Measurements from ENCODE around the gene IFITM5.
A peak's percentile ranks its signal among the peaks of the same experiment; 100 is the strongest.
"Not testable (repeated sequence)": the region's sequence is repeated elsewhere in the genome, so short reads cannot be mapped to it uniquely, and the experiment has no call there.

Gene IFITM5

DNA sequence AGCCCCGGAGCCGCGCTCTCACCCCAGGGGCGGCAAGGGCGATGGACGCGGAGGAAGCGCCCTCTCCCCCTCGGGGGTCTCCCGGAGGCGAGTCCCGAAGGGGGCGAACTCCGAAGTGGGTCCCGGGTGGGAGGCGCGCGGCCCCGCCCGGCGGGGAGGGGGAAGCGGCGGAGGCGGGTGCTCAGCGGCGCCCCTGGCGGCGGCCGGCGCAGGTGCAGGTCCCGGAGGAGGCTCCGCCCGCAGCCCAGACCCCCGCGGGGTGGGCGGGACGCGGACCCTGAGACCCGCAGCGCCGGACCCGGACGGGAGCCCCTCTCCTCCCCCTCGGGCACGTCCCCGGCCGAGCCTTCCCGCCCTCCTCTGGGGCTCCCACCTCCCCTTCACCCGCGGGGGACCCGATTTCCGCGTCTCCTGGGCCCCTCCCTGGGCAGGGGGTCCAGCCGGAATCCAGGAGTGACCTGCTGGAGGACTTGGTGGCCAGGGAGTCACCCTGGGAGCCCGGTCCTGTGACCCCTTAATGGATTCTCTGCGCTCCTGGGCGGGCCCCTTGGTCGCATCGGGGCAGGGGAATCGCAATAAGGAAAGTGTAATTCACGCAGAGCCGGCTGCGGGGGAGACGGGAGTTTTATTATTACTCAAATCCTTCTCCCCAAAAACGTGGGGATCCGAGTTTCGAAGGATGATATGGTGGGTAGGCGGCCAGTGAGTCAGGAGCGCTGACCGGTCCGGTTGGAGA, 11.9 kb upstream of the IFITM5 start:
- not testable (repeated sequence) for DNase-seq

DNA sequence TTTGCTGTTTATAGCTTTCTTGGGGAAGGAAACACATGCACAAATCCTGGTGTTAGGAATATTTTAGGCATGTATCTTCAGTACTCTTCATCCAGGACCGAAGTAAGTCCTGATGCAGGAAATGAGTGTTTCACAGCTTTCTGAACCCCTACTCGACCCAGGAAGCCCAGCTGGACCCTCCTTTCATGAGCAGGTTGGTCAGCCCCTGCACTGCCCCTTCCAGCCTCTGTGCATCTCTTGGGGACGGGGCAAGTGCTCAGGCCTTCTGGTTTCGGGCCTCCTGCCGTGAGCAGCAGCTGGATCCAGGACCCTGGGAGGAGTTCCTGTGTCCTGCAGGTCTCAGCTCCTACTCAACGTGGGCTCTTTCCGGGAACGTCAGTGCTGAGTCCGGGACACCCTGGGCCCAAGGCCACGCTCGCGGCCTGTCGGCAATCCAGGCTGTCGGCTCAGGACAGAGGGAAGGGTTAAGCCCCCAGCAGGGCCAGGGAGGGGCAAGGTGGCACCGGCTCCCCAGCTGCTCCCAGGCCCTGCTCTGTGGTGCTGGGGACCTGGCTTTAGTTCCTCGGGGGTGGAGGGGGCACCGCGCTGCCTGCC, 10.8 kb upstream of the IFITM5 start:
- not testable (repeated sequence) for DNase-seq

DNA sequence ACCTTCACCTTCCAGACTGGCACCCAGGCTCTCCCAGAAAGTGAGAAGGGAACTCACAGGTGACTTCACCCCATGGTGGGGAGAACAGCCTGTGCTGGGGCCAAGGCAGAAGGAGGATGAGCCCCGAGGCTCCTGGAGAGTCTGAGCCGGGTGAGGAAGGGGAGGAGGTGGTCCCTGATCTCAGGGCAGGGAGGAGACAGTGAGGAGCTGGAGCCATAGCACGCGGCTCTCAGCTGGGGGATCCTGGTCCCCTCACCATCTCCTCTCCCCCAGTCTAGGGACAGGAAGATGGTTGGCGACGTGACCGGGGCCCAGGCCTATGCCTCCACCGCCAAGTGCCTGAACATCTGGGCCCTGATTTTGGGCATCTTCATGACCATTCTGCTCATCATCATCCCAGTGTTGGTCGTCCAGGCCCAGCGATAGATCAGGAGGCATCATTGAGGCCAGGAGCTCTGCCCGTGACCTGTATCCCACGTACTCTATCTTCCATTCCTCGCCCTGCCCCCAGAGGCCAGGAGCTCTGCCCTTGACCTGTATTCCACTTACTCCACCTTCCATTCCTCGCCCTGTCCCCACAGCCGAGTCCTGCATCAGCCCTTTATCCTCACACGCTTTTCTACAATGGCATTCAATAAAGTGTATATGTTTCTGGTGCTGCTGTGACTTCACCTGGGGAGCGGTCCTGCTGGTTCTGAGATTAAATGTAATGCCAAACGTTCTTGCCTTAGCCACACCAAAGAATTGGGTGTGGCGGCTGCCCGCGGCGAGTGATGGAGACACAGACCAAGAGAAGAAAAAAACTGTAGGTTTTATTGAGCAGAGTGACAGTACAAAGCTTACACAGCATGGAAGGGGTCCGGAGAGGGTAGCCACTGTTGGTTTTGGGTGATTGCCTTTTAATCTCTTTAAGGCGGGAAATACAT, 9.7 kb upstream of the IFITM5 start:
- peak in 1 of 4 experiments; percentile 23 for DNase-seq

DNA sequence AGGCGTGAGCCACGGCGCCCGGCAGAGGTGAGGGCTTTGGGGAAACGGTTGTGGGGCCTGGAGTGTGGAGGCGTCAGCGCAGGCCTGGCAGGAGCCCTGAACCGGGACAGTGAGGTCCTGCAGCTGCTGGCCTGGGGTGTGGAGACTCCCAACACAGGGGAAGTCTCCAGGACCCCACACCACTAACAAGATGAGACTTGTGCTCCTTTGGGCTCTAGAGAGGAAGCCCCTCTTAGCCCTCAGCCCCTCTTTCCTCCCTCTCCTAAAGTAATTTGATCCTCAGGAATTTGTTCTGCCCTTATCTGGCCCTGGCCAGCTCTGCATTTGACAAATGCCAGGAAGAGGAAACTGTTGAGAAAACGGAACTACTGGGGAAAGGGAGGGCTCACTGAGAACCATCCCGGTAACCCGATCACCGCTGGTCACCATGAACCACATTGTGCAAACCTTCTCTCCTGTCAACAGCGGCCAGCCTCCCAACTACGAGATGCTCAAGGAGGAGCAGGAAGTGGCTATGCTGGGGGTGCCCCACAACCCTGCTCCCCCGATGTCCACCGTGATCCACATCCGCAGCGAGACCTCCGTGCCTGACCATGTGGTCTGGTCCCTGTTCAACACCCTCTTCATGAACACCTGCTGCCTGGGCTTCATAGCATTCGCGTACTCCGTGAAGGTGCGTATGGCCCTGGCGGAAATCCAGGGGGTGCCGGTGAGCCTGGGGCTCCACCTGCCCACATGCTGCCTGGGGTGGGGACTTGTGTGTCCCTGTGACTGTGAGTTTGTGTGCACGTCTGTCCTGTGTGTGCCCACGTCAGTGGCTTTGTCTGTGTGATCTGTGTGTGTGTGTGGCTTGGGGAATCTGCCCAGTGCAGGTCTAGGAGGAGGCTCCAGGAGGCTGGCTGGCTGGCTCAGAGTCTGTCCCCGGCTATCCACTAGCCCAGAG, 8.7 kb upstream of the IFITM5 start, which contains the start of gene IFITM2:
TSS of gene IFITM2 (plus strand) at position 51 of the 943 bp plus-strand sequence. CDS start at position 428, 377 bp downstream.
- DNase-seq = peak in 1 of 4 experiments; percentile 34

DNA sequence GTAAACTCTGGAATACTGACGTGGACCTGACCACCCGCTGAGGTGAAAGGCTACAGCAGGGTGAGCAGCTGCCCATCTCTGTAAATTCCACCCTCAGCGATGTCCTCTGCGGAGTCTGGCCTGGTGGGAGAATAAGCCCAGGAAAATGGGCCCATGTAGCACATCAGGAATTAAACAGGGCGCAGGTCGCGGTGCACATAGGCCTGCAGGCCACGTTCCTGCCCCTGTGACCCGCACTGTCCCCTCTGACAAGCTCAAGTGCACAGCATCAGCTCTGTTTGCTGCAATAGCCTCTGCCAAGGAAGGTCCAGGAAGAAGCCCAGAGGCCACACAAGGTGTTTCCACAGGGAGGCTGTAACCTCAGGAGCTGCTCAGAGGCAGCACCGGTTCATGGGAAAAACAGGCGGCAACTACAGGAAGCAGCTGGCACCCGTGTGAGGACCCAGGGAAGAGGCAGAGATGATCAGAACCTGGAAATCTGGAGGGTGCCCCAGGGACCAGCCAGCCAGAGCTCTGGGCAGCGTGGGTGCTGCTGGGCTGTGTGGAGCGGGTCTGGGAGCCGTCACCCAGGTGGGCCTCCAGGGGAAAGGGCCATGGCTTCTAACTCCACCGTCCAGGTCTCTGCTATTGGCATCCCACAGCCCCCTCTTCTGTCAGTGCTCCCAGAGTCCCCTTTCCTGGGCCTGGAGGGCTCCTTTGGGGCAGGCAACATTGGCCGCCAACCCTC, 7.5 kb upstream of the IFITM5 start:
- DNase-seq = no peak

DNA sequence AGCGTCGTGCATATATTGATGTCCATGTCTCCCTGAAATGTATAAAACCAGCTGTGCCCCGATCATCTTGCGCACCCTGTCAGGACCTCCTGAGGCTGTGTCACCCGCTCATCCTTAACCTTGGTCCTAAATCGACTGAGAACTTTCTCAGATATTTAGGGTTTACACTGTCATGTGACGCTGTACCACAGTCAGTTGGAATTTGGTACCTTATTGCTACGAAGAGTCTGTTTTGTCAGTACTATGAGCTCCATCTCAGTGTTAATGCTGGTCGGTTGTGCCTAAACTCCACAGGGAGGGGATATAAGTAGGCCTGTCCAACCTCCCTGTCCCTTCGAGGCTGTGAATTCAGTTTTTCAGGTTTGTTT, 6.5 kb upstream of the IFITM5 start:
- DNase-seq = no peak

DNA sequence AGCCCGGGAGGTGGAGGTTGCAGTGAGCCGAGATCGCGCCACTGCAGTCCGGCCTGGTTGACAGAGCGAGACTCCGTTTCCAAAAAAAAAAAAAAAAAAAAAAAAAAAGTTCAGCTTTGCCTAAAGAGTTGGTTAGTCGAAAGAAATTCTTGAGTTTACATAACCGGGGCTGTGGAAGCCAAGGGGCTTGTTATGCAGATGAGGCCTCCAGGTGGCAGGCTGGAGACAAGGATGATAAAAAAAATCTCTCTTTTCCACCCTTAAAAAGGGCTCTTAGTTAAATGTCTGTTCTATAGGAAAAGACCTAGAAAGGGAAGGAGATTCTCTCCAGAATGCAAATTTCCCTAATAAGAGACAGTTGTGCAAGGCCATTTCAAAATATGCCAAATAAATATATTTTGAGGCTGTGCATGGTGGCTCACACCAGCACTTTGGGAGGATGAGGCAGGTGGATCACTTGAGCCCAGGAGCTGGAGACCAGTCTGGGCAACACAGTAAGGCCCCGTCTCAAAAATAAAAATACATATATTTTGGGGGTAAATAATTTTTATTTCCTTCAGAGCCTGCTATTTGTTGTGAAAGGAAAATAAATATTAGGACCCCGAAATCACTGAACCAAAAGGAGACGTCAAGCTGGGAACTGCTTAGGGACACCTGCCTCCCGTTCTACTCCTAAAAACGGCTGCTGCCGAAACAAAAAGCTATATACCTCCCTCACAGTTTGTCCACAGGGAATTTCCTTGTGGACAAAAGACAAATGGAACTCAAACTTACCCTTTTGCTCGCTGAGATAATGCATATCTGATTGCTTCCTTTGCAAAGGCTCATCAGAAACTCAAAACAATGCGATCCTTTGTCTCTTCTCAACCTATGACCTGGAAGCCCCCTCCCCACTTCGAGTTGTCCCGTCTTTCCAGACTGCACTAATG, 5.9 kb upstream of the IFITM5 start:
- peak in 2 of 4 experiments; percentile 38 to 52 for DNase-seq

DNA sequence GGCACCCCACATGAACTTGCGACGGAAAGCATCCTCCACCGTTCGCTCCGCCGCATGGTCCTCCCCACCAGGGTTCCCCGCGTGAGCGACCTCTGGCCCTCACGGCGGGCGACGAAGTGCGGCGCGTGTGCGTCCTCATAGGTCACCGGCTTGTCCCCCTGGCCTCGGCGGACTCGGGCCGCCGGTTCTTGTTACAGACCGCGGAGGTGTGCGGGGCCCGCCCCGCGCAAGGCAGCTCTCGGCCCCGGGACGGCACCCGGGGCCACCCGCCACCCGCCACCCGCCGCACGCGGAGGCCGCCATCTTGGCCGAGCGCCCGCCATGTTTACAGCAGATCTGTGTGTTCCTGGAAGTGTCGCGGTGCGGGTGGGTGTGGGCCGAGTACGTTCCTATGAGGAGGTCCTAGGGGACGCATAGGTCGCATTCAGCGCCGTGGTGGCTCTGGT, 4.8 kb upstream of the IFITM5 start:
- DNase-seq = no peak

DNA sequence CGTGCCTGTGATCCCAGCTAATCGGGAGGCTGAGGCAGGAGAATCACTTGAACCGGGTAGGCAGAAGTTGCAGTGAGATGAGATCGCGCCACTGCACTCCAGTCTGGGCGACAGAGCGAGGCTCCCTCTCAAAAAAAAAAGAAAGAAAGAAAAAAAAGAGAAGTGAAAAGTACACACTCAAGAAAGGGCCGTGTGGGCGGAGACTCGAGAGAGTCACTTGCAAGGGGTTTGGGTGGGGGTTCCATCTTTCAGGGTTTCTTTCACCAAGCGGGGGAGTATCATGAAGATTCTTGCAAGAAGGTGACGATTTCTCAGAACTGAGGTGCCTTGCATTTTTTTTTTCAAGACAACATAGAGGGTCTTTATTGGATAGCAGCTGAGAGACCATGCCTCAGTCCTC, 4.0 kb upstream of the IFITM5 start:
- no peak for DNase-seq

DNA sequence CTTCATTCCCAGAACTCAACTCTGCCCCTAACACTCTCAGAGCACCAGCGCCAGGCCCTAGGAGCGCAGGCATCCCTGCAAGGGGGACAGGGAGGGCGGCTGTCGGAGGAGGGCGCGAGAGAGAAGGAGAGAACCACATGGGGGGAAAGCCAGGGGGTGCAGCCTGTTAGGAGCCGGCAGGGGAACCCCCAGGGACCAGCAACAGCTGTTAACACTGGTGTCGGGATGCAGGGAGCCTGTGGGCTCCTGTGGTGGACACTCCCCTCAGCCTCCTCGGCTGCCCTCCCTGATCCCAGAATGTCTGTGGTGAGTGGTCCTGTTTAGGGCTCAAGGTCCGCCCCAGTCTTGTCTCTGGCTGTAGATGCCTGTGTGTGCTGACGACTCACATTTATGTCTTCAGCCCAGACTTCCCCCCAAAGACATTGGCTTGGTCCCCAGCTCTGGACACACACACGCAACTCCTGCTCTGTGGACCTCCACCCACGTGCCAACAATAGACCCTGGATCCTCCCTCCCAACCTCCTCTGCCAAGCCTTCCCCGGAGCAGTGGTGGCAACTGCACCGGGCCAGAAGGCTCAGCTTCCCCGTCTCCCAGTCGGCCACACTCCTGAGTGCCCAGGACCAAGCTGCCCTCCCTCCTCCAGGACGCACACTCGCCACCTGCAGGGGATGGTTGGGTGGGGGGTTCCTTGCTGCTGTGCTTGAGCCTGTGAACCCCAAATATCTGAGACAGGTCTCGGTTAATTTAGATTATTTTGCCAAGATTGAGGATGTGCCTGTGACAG, 817 bp upstream of the IFITM5 start:
- no peak for DNase-seq

DNA sequence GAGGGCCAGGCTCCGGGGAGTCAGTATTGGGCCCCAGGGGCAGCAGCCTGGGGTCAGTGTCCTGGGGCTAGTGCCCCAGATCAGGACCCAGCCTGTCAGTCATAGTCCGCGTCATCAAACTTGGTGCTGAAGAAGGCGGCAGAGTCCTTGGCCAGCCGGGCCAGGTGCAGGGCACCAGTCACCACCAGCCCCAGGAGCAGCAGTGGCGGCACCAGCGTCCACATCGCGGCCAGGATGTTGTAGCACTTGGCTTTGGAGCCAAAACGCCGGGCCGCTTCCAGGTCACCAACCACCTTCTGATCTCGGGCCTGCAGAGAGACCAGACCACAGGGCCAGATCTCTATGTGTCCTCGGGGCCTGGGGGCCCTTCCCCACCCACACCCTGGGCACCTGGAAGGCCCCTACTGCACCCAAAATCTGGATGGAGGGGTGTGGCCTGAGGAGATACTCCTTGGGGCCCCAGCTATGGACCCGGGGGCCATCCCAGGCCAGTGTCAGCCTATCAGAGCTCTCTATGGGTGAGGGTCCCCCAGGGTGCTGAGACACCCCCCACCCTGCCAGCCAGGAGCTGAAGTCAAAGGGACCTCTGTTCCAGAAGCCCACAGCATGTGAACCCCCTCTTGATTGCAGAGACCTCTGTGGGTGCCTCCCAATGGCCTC, 790 bp downstream of the IFITM5 start:
- no peak for DNase-seq

DNA sequence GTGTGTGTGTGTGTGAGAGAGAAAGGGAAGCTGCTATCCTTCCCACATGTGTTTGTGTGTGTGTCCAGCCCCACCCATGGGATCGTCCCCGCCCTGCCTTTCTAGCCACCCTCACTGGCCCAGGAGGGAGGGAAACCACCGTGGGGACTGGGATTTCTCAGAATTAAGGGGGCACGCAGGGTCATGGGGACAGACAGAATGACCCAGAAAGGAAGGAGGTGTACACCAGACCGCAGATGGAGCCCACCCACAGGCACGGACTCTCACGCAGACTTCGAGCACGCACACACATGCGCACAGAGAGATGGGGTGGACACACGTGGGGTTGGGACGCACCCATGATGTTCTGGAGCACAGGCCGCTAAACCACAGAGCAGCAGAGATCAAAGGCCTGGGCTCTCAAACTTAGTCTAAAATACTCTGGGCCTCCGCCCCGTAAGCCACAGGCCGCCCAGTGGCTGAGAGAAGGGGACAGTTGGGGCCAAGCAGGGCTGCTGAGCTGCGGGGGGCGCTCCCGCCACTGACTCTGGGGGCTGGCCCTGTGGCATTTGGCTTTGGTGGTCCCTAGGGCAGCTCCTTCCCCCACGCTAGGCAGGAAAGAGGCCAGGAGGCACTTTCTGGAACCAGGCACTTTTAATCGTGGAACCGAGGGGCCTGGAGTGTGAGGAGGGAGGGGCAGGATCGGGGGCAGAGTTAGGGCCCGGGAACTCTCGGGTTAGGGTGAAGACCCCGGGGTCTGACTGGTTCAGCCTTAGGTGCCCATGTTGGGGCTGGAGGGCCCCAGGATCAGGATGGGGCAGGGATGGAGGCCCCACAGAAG, 1.5 kb downstream of the IFITM5 start:
- DNase-seq = no peak

DNA sequence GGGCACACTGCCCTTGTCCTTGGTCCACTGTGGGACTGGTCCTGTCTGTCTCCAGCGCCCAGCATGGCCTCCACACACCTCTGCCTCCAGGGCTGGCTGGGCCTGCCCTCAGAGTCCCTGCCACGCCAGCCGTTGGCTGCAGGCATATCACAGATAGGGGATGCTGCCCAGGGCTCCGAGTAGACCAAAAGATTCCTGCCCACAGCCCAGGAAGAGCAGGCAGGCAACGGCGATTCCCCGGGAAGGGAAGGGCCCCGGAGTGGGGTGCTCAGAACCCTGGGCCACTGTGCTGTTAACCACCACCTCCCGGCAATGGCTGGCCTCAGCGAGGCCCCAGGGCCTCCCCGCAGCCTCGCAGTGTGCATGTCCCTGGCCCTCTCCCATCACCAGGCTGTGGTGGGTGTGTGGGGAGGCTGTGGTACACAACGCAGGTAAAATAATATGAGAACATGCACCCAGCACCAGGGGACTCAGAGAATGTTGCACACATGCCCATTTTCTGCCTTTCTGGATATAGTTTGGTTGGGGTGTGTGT, 2.2 kb downstream of the IFITM5 start:
- no peak for DNase-seq

DNA sequence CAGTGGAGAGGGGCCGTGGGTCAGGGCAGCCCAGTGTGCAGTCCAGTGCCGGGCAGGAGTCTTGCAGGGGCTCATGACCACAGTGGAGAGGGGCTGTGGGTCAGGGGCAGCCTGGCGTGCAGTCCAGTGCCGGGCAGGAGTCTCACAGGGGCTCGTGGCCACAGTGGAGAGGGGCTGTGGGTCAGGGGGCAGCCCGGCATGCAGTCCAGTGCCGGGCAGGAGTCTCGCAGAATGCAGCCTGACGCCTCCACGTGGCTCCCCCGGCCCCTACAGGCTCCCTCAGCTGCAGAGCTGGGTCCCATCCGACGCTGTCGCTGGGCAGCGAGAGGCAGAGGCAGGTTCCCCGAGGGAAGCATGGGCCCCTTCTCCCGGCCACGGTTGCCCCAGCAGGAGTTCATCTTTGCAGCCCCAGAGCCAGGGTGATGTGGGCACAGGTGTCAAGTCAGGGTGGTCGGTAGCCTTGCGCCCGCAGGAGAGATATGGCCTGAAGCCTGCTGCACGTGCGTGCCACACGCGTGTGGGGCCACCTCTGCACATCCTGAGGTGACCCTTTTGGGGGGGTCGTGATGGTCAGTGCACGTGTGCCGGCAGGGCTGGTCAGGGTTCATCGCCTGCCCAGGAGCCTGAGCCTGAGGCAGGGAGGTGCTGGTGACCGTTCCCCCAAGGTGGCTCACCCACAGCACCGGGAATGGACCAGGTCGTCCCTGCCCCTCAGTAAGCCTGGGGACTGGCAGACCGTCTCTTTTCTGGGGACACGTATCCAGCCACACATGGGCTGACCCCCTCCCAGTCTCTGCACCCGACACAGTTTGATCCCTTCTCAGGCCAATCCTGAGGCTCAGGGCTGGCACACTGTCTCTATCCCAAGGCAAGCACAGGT, 2.9 kb downstream of the IFITM5 start:
- no peak for DNase-seq

DNA sequence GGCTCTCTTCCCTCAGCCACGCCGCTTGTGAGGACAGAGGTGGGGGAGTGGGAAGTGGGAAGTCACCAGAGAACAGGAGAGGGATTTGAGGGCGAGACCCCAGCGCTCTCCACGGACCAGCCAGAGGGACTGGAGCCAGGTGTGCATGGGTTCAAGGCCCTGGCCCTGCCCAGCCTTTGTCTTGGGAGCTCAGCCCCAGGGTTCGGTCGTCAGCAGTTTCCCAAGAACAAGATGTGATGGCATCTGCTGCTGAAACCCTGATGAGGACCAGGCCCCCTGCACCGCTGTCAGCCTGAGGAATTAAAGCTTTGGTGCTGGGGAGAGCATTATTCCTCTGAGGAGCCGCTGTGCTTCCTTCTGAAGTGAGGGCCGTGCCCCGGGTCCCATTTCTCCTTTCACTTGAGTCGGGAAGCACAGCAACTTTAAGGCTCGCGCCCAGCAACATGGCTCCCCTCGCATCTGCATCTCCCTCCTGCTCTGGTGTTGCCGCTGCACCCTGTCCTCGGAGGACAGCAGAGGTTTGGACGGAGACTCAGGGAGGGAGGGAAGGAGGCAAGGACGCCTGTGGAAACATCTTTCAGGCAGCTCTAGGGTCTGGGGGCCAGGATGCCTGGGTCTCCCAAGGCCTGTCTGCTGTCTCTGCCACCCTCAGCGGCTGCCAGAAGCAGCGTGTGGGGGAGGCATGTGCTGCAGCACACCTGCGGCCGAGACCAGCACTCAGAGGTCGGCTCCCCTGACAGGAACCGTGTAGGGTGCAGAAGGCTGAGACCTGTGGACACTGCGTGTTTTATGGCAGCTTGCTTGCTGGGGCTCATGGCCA, 3.8 kb downstream of the IFITM5 start:
- DNase-seq = no peak

DNA sequence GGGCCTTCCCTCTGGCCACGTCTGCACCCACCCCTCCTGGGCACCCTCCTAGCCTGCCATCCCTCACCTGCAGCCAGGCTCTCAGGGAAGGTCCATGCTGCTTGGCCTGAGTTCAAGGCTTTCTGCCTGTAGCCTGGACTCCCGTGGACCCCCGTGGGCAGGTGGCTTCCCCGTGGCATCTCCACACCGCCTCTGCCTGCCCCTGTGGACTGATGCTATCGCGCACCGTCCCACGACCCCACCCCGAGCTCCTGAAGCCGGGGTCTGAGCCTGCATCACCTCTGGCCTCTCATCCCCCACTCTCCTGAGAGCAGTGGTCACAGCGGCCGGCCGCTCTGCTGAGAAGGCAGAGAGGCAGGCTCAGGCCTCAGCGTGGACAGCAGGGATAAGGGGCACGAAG, 4.5 kb downstream of the IFITM5 start:
- DNase-seq = no peak
